ENCODE measurements around the gene ENOX1.

The ENOX1 gene

DNA sequence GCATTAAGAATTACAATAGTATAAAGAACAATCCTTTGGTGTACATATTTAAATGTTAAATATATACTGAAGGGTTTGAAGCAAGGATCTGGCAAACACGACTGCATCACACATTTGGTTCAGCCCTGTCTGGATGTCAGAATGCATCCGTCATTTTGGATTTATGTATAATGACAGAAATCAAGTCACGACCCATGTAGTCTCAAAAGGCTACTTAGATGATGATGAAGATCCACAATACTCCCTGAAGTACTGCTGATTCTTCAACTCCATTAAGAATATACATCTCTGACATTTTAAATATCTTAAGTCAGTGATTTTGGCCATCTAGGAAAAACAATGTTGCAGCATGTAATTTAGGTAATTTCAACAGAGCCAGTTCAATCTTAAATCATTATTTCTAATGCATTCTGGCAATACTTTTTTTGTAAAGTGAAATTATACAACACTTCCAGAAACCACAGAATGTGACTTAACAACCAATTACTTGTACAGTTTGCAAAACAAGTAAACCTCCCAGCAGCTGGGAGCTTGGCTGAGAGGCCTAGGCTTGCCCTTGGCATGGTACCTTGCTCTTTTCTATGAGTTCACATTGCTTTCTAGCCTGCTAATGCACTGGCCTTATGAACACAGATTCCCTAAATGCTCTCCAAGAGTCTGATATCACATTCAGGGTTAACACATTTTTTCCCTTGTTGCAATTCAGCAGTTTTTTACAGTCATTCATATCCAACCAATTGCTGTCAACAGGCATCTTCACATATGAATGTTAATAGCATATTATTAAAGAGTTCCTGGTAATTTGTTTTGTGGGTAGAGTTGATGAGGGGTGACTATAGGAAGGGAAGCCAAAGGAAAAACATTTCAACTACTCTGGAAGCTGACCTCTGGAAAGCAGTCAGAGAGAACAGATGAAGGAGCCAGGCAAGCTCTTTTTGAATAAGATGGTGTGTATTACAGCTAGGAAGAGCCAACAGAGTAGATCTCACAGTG is 175.2 kb downstream of the ENOX1 start:
- TF ChIP-seq POLR2AphosphoS5 (IDR thresholded peaks at IDR 0.05; ENCODE audit: low read depth, low read length) = no peak
- no peak for TF ChIP-seq SIN3A (IDR thresholded peaks at IDR 0.05; ENCODE audit: borderline replicate concordance, insufficient read depth, low read length)
- TF ChIP-seq, protein P1, sequence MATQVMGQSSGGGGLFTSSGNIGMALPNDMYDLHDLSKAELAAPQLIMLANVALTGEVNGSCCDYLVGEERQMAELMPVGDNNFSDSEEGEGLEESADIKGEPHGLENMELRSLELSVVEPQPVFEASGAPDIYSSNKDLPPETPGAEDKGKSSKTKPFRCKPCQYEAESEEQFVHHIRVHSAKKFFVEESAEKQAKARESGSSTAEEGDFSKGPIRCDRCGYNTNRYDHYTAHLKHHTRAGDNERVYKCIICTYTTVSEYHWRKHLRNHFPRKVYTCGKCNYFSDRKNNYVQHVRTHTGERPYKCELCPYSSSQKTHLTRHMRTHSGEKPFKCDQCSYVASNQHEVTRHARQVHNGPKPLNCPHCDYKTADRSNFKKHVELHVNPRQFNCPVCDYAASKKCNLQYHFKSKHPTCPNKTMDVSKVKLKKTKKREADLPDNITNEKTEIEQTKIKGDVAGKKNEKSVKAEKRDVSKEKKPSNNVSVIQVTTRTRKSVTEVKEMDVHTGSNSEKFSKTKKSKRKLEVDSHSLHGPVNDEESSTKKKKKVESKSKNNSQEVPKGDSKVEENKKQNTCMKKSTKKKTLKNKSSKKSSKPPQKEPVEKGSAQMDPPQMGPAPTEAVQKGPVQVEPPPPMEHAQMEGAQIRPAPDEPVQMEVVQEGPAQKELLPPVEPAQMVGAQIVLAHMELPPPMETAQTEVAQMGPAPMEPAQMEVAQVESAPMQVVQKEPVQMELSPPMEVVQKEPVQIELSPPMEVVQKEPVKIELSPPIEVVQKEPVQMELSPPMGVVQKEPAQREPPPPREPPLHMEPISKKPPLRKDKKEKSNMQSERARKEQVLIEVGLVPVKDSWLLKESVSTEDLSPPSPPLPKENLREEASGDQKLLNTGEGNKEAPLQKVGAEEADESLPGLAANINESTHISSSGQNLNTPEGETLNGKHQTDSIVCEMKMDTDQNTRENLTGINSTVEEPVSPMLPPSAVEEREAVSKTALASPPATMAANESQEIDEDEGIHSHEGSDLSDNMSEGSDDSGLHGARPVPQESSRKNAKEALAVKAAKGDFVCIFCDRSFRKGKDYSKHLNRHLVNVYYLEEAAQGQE (IDR thresholded peaks at IDR 0.05; ENCODE audit: insufficient read depth in 1 of 2, low read depth in 2 of 2, low read length in 2 of 2) = no peak
- no peak for TF ChIP-seq TAF1 (IDR thresholded peaks at IDR 0.05; ENCODE audit: borderline replicate concordance, insufficient read depth, low read length)
- TF ChIP-seq FOXP2 (optimal IDR thresholded peaks at IDR 0.05; ENCODE audit: borderline replicate concordance, extremely low read depth, extremely low read length, insufficient read depth) = no peak

- TF ChIP-seq FOXP2 (optimal IDR thresholded peaks at IDR 0.05; ENCODE audit: borderline replicate concordance, extremely low read depth, extremely low read length, insufficient read depth) (no peak), TAF1 (IDR thresholded peaks at IDR 0.05; ENCODE audit: borderline replicate concordance, insufficient read depth, low read length) (no peak), SIN3A (IDR thresholded peaks at IDR 0.05; ENCODE audit: borderline replicate concordance, insufficient read depth, low read length) (no peak), POLR2AphosphoS5 (IDR thresholded peaks at IDR 0.05; ENCODE audit: low read depth, low read length) (no peak)
- TF ChIP-seq, protein P1 (IDR thresholded peaks at IDR 0.05; ENCODE audit: insufficient read depth in 1 of 2, low read depth in 2 of 2, low read length in 2 of 2) = no peak
These were observed 178.2 kb downstream of the ENOX1 start for GRCh38 chr13:43608400-43609137.

DNA sequence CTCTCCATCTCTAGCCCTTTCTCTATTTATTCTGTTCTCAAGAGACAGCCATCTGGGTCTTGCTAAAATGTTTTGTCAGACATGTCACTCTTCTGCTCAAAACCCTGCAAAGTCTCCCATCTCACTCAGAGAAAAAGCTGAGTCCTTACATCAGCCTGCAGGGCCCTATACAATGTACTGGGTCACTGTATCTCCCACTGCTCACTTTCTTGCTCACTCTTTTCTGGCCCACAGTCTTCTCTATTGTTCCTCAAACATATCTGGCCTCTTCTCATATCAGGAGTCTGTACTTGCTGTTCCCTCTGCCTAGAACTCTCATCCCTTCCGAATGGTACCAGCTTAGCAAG is 189.2 kb downstream of the ENOX1 start:
- TF ChIP-seq SIN3A (IDR thresholded peaks at IDR 0.05; ENCODE audit: borderline replicate concordance, insufficient read depth, low read length) (no peak), FOXP2 (optimal IDR thresholded peaks at IDR 0.05; ENCODE audit: borderline replicate concordance, extremely low read depth, extremely low read length, insufficient read depth) (no peak), POLR2AphosphoS5 (IDR thresholded peaks at IDR 0.05; ENCODE audit: low read depth, low read length) (no peak), TAF1 (IDR thresholded peaks at IDR 0.05; ENCODE audit: borderline replicate concordance, insufficient read depth, low read length) (no peak)
- TF ChIP-seq, protein P1 (IDR thresholded peaks at IDR 0.05; ENCODE audit: insufficient read depth in 1 of 2, low read depth in 2 of 2, low read length in 2 of 2) = no peak

DNA sequence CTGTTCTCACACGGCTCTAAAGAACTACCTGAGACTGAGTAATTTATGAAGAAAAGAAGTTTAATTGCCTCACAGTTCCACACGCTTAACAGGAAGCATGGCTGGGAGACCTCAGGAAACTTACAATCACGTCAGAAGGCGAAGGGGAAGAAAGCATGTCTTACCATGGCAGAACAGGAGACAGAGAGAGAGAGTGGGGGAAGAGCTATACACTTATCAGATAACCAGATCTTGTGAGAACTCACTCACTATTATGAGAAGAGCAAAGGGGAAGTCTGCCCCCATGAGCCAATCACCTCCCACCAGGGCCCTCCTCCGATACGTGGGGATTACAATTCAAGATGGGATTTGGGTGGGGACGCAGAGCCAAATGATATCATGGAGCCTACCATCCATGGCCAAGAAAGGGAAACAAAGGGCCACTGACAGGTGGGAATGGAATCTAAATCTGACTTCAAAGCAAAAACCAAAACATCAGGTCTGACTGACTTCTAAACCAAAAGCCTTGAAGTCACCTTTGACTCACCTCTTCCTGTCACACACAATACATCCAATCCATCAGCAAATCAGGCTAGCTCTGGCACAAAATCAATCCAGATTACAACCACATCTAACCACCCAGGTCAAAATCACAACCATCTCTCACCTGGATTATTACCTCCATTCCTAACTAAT is 189.7 kb downstream of the ENOX1 start:
- TF ChIP-seq, protein P1 (IDR thresholded peaks at IDR 0.05; ENCODE audit: insufficient read depth in 1 of 2, low read depth in 2 of 2, low read length in 2 of 2) = no peak
- TF ChIP-seq FOXP2 (optimal IDR thresholded peaks at IDR 0.05; ENCODE audit: borderline replicate concordance, extremely low read depth, extremely low read length, insufficient read depth) = no peak
- TF ChIP-seq TAF1 (IDR thresholded peaks at IDR 0.05; ENCODE audit: borderline replicate concordance, insufficient read depth, low read length) = no peak
- TF ChIP-seq SIN3A (IDR thresholded peaks at IDR 0.05; ENCODE audit: borderline replicate concordance, insufficient read depth, low read length) = no peak
- TF ChIP-seq POLR2AphosphoS5 (IDR thresholded peaks at IDR 0.05; ENCODE audit: low read depth, low read length) = no peak

Data from PFSK-1 (cell line).